Measurements from ENCODE around the gene PIGU.
"Not testable (repeated sequence)": the region's sequence is repeated elsewhere in the genome, so short reads cannot be mapped to it uniquely, and the experiment has no call there.

Gene PIGU

GRCh38 chr20:34676642-34677373 lies at the start of gene PIGU:
TSS of gene PIGU (minus strand) at chr20:34677092. CDS start at chr20:34677085, 7 bp downstream.
- in situ Hi-C loops (cut with MboI; ENCODE audit: low pct_unique_long_range_greater_than_20kb, low sequenced_read_pairs, unreplicated experiment) = no loop called here
- peak; percentile 94 for DNase-seq (ENCODE audit: low spot score)
- no peak for TF ChIP-seq CTCF (IDR thresholded peaks at IDR 0.05; ENCODE audit: extremely low read depth, insufficient read depth, missing control alignments)

GRCh38 chr20:34724172-34724571 lies 47.3 kb upstream of the PIGU start:
- in situ Hi-C loops (cut with MboI; ENCODE audit: low pct_unique_long_range_greater_than_20kb, low sequenced_read_pairs, unreplicated experiment) = loop anchor here (25.0 kb wide), 1 partner anchor 412 kb away; the partner anchor contains the start of gene AHCY
- DNase-seq (ENCODE audit: low spot score) = no peak
- no peak for TF ChIP-seq CTCF (IDR thresholded peaks at IDR 0.05; ENCODE audit: extremely low read depth, insufficient read depth, missing control alignments)

- not testable (repeated sequence) for DNase-seq (ENCODE audit: low spot score)
- in situ Hi-C loops (cut with MboI; ENCODE audit: low pct_unique_long_range_greater_than_20kb, low sequenced_read_pairs, unreplicated experiment) = loop anchor here (25.0 kb wide), 1 partner anchor 410 kb away; the partner anchor contains the start of gene AHCY
Measured at GRCh38 chr20:34722560-34722959, 45.7 kb upstream of the PIGU start.

- TF ChIP-seq CTCF (IDR thresholded peaks at IDR 0.05; ENCODE audit: extremely low read depth, insufficient read depth, missing control alignments) = no peak
- DNase-seq (ENCODE audit: low spot score) = no peak
- in situ Hi-C loops (cut with MboI; ENCODE audit: low pct_unique_long_range_greater_than_20kb, low sequenced_read_pairs, unreplicated experiment) = loop anchor here (25.0 kb wide), 1 partner anchor 408 kb away; the partner anchor contains the start of gene AHCY
Measured at GRCh38 chr20:34720266-34720665, 43.4 kb upstream of the PIGU start.

- peak; percentile 78 for DNase-seq (ENCODE audit: low spot score)
- in situ Hi-C loops (cut with MboI; ENCODE audit: low pct_unique_long_range_greater_than_20kb, low sequenced_read_pairs, unreplicated experiment) = loop anchor here (25.0 kb wide), 1 partner anchor 407 kb away; the partner anchor contains the start of gene AHCY
Measured at GRCh38 chr20:34719242-34720017, 42.5 kb upstream of the PIGU start.

- in situ Hi-C loops (cut with MboI; ENCODE audit: low pct_unique_long_range_greater_than_20kb, low sequenced_read_pairs, unreplicated experiment) = loop anchor here (25.0 kb wide), 1 partner anchor 405 kb away; the partner anchor contains the start of gene AHCY
- no peak for DNase-seq (ENCODE audit: low spot score)
- no peak for TF ChIP-seq CTCF (IDR thresholded peaks at IDR 0.05; ENCODE audit: extremely low read depth, insufficient read depth, missing control alignments)
Measured at GRCh38 chr20:34717230-34718095, 40.6 kb upstream of the PIGU start.

GRCh38 chr20:34716921-34717229 lies 40.0 kb upstream of the PIGU start:
- in situ Hi-C loops (cut with MboI; ENCODE audit: low pct_unique_long_range_greater_than_20kb, low sequenced_read_pairs, unreplicated experiment) = loop anchor here (25.0 kb wide), 1 partner anchor 405 kb away; the partner anchor contains the start of gene AHCY
- no peak for TF ChIP-seq CTCF (IDR thresholded peaks at IDR 0.05; ENCODE audit: extremely low read depth, insufficient read depth, missing control alignments)
- DNase-seq (ENCODE audit: low spot score) = no peak
